ENCODE results near the gene ATP6AP1. TPM values are rescaled to one million over a fixed set of nuclear protein-coding genes. Genes with fewer than 3 reads are reported as not detected.

The ATP6AP1 gene
- total RNA-seq, 1 experiment from 2014 or later, result 221 TPM

DNA sequence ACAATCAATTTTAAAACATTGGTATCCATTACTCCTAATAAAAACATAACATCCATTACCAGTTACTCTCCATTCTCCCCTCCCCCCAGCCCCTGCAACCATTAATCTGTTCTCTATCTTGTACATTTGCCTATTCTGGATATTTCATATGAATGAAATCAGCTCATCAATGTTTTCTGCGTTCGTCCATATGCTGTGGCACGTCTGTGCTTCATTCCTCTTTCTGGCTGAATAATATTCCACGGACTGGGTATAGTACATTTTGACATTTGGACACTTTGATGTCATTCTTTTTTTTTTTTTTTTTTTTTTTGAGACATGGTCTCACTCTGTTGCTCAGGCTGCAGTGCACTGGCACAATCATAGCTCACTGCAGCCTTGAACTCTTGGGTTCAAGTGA lies 24.6 kb upstream of the ATP6AP1 start:
- no peak overlapping the region for H3K27ac ChIP-seq (ENCODE audit: low read length)
- peaks cover 10% of the 10 kb centered on the region for H3K36me3 ChIP-seq (ENCODE audit: control insufficient read depth, insufficient read depth, low read length)
- CTCF ChIA-PET, result no interaction called here
- H3K4me1 ChIP-seq (ENCODE audit: control insufficient read depth, insufficient read depth, low read length), result peaks cover 35% of the 10 kb centered on the region
- ATAC-seq, result no peak
- no peaks in the 10 kb centered on the region for H3K27me3 ChIP-seq (ENCODE audit: control insufficient read depth, insufficient read depth, low read length)
- DNase-seq (ENCODE audit: low read depth, low spot score), result no peak
- in situ Hi-C loops (cut with HindIII; ENCODE audit: low pct_unique_long_range_greater_than_20kb, low sequenced_read_pairs) (no loop called here), intact Hi-C loops (cut with micrococcal nuclease; ENCODE audit: unreplicated experiment) (no loop called here)
- TF ChIP-seq, protein P1, sequence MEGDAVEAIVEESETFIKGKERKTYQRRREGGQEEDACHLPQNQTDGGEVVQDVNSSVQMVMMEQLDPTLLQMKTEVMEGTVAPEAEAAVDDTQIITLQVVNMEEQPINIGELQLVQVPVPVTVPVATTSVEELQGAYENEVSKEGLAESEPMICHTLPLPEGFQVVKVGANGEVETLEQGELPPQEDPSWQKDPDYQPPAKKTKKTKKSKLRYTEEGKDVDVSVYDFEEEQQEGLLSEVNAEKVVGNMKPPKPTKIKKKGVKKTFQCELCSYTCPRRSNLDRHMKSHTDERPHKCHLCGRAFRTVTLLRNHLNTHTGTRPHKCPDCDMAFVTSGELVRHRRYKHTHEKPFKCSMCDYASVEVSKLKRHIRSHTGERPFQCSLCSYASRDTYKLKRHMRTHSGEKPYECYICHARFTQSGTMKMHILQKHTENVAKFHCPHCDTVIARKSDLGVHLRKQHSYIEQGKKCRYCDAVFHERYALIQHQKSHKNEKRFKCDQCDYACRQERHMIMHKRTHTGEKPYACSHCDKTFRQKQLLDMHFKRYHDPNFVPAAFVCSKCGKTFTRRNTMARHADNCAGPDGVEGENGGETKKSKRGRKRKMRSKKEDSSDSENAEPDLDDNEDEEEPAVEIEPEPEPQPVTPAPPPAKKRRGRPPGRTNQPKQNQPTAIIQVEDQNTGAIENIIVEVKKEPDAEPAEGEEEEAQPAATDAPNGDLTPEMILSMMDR (IDR thresholded peaks at IDR 0.05), result no peak
- TF ChIP-seq POLR2AphosphoS5 (IDR thresholded peaks at IDR 0.05; ENCODE audit: low read depth, low read length) (no peak), SIN3A (IDR thresholded peaks at IDR 0.05; ENCODE audit: borderline replicate concordance, insufficient read depth, low read depth, low read length) (no peak), TCF7L2 (IDR thresholded peaks at IDR 0.05; ENCODE audit: low read depth, low read length) (no peak)
- TF ChIP-seq, protein P2, sequence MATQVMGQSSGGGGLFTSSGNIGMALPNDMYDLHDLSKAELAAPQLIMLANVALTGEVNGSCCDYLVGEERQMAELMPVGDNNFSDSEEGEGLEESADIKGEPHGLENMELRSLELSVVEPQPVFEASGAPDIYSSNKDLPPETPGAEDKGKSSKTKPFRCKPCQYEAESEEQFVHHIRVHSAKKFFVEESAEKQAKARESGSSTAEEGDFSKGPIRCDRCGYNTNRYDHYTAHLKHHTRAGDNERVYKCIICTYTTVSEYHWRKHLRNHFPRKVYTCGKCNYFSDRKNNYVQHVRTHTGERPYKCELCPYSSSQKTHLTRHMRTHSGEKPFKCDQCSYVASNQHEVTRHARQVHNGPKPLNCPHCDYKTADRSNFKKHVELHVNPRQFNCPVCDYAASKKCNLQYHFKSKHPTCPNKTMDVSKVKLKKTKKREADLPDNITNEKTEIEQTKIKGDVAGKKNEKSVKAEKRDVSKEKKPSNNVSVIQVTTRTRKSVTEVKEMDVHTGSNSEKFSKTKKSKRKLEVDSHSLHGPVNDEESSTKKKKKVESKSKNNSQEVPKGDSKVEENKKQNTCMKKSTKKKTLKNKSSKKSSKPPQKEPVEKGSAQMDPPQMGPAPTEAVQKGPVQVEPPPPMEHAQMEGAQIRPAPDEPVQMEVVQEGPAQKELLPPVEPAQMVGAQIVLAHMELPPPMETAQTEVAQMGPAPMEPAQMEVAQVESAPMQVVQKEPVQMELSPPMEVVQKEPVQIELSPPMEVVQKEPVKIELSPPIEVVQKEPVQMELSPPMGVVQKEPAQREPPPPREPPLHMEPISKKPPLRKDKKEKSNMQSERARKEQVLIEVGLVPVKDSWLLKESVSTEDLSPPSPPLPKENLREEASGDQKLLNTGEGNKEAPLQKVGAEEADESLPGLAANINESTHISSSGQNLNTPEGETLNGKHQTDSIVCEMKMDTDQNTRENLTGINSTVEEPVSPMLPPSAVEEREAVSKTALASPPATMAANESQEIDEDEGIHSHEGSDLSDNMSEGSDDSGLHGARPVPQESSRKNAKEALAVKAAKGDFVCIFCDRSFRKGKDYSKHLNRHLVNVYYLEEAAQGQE (IDR thresholded peaks at IDR 0.05; ENCODE audit: insufficient read depth in 1 of 2, low read depth in 2 of 2, low read length in 1 of 2), result no peak
- POLR2A ChIA-PET, result interaction anchor here (0.7 kb wide), 1 partner anchor 32 kb away, joined by 12 read pairs; no protein-coding TSS in a partner anchor
- BruUV-seq (replicated peaks), result no TSS peak
- no peak overlapping the region for H3K4me3 ChIP-seq (ENCODE audit: low read depth in 2 of 2, low read length in 2 of 2)
- no peaks in the 10 kb centered on the region for H3K9me3 ChIP-seq (ENCODE audit: control insufficient read depth, insufficient read depth, low read depth, low read length)

DNA sequence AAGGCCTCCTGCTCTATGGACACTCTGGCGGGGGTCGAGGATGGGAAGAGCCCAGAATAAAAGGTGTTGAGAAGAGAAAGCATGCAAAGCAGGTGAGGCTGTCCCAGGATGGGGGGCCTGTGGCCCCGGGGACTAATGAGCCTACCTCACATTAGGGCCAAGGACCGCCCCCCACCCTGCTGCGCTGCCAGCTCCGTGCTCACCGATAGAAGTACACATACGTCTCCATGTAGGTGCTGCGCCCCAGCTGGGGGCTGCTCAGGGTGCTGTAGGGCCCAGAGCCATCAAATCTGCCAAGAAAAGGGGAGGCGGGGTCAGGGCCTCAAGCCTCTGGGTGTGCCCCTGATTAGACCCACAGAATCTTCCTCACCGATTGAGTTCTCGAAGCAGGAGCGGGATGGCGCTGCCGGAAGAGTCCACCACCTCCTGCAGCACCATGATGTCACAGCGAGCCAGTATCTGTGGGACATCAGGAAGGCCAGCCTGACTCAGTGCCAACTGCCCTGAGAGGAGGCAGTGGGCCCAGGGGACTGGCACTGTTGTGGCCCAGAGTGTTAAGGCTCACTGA lies 23.8 kb upstream of the ATP6AP1 start:
- ATAC-seq (no peak), DNase-seq (ENCODE audit: low read depth, low spot score) (no peak)
- TF ChIP-seq, protein P1 (IDR thresholded peaks at IDR 0.05), result no peak
- TF ChIP-seq TCF7L2 (IDR thresholded peaks at IDR 0.05; ENCODE audit: low read depth, low read length) (no peak), SIN3A (IDR thresholded peaks at IDR 0.05; ENCODE audit: borderline replicate concordance, insufficient read depth, low read depth, low read length) (no peak), POLR2AphosphoS5 (IDR thresholded peaks at IDR 0.05; ENCODE audit: low read depth, low read length) (no peak)
- TF ChIP-seq, protein P2 (IDR thresholded peaks at IDR 0.05; ENCODE audit: insufficient read depth in 1 of 2, low read depth in 2 of 2, low read length in 1 of 2), result no peak
- Histone ChIP-seq H3K4me3 (ENCODE audit: low read depth in 2 of 2, low read length in 2 of 2) (no peak overlapping the region), H3K27me3 (ENCODE audit: control insufficient read depth, insufficient read depth, low read length) (no peaks in the 10 kb centered on the region), H3K36me3 (ENCODE audit: control insufficient read depth, insufficient read depth, low read length) (peaks cover 3% of the 10 kb centered on the region; the same call in 1 of the 2 replicates), H3K27ac (ENCODE audit: low read length) (no peak overlapping the region), H3K9me3 (ENCODE audit: control insufficient read depth, insufficient read depth, low read depth, low read length) (no peaks in the 10 kb centered on the region), H3K4me1 (ENCODE audit: control insufficient read depth, insufficient read depth, low read length) (peaks cover 39% of the 10 kb centered on the region)
- CTCF ChIA-PET, result no interaction called here
- no TSS peak for BruUV-seq (replicated peaks)
- in situ Hi-C loops (cut with HindIII; ENCODE audit: low pct_unique_long_range_greater_than_20kb, low sequenced_read_pairs), result no loop called here
- POLR2A ChIA-PET, result no interaction called here
- intact Hi-C loops (cut with micrococcal nuclease; ENCODE audit: unreplicated experiment), result no loop called here
